Activated naive CD4-positive, alpha-beta T cell treated with anti-CD3 and anti-CD28 coated beads, Interleukin-2, amount 50 U/mL, for 72 hours (primary cell): ENCODE measurements around the gene OLFM1. TPM values are rescaled to one million over a fixed set of nuclear protein-coding genes. Genes with fewer than 3 reads are reported as not detected.
"Not testable (repeated sequence)": the region's sequence is repeated elsewhere in the genome, so short reads cannot be mapped to it uniquely, and the experiment has no call there.

Experiments
- ATAC-seq, 2 donors: fragments of 150-1000 bp; cut with Tn5 transposase; 2 replicates each; pipeline ENCODE4 v1.10.0; 2021; ENCODE audit warnings: mild to moderate bottlenecking in 2 of 2, moderate library complexity in 2 of 2
- DNase-seq, 2 donors: peaks; one replicate each; pipeline ENCODE4 v3.0.0; 2021 to 2022; ENCODE audit warnings: low spot score in 2 of 2
- H3K27ac Mint-ChIP-seq, 2 donors: one replicate each; pipeline ENCODE4 v1.8.0; 2022; ENCODE audit warnings: mild to moderate bottlenecking in 2 of 2, mixed read lengths in 2 of 2
- H3K36me3 Mint-ChIP-seq, 2 donors: one replicate each; pipeline ENCODE4 v1.8.0; 2022; ENCODE audit warnings: mixed read lengths in 2 of 2
- H3K9me3 Mint-ChIP-seq, 2 donors: one replicate each; pipeline ENCODE4 v1.8.0; 2022; ENCODE audit warnings: mixed read lengths in 2 of 2
- total RNA-seq, 2 donors: library from RNA; stranded (reverse); gene quantifications; one replicate each; pipeline ENCODE4 v1.2.3, GENCODE V29; 2022

OLFM1 gene
- total RNA-seq, 2 donors from 2014 or later = not detected

- Mint-ChIP-seq H3K9me3 (no peaks in the 10 kb centered on the region), H3K36me3 (no peaks in the 10 kb centered on the region), H3K27ac (no peak overlapping the region)
- ATAC-seq (no peak), DNase-seq (no peak)
Observed at GRCh38 chr9:135106551-135107270, 19.2 kb downstream of the OLFM1 start.

- Mint-ChIP-seq H3K36me3 (no peaks in the 10 kb centered on the region), H3K27ac (no peak overlapping the region), H3K9me3 (no peaks in the 10 kb centered on the region)
- DNase-seq = no peak
- ATAC-seq = no peak
Observed at GRCh38 chr9:135107581-135108235, 20.2 kb downstream of the OLFM1 start.

GRCh38 chr9:135108831-135109510 lies 21.5 kb downstream of the OLFM1 start:
- no peaks in the 10 kb centered on the region for H3K9me3 Mint-ChIP-seq
- no peak for ATAC-seq
- no peaks in the 10 kb centered on the region for H3K36me3 Mint-ChIP-seq
- DNase-seq = no peak
- H3K27ac Mint-ChIP-seq = no peak overlapping the region

GRCh38 chr9:135109650-135110049 lies 22.2 kb downstream of the OLFM1 start:
- Mint-ChIP-seq H3K36me3 (no peaks in the 10 kb centered on the region), H3K27ac (no peak overlapping the region), H3K9me3 (no peaks in the 10 kb centered on the region)
- ATAC-seq = no peak
- no peak for DNase-seq

GRCh38 chr9:135110416-135110815 lies 22.9 kb downstream of the OLFM1 start:
- Mint-ChIP-seq H3K36me3 (no peaks in the 10 kb centered on the region), H3K9me3 (no peaks in the 10 kb centered on the region), H3K27ac (no peak overlapping the region)
- no peak for DNase-seq
- no peak for ATAC-seq

GRCh38 chr9:135111600-135111999 lies 24.1 kb downstream of the OLFM1 start:
- H3K9me3 Mint-ChIP-seq, DNase-seq, H3K27ac Mint-ChIP-seq, H3K36me3 Mint-ChIP-seq, ATAC-seq: not testable (repeated sequence)

GRCh38 chr9:135116371-135116770 lies 28.9 kb downstream of the OLFM1 start:
- no peak for ATAC-seq
- DNase-seq = no peak
- H3K36me3 Mint-ChIP-seq = no peaks in the 10 kb centered on the region
- peaks cover 0 to 5% of the 10 kb centered on the region in 2 donors for H3K9me3 Mint-ChIP-seq
- H3K27ac Mint-ChIP-seq = no peak overlapping the region

- H3K36me3 Mint-ChIP-seq = no peaks in the 10 kb centered on the region
- DNase-seq (no peak), ATAC-seq (no peak)
- H3K27ac Mint-ChIP-seq = no peak overlapping the region
- peaks cover 0 to 5% of the 10 kb centered on the region in 2 donors for H3K9me3 Mint-ChIP-seq
Observed at GRCh38 chr9:135116881-135117280, 29.4 kb downstream of the OLFM1 start.

- Mint-ChIP-seq H3K36me3 (no peaks in the 10 kb centered on the region), H3K9me3 (peaks cover 0 to 5% of the 10 kb centered on the region in 2 donors), H3K27ac (no peak overlapping the region)
- DNase-seq (no peak), ATAC-seq (no peak)
Observed at GRCh38 chr9:135117281-135117680, 29.8 kb downstream of the OLFM1 start.

GRCh38 chr9:135119496-135120064 lies 32.1 kb downstream of the OLFM1 start:
- Mint-ChIP-seq H3K36me3 (no peaks in the 10 kb centered on the region), H3K27ac (no peak overlapping the region), H3K9me3 (peaks cover 0 to 5% of the 10 kb centered on the region in 2 donors)
- no peak for ATAC-seq
- DNase-seq = no peak

- H3K36me3 Mint-ChIP-seq = no peaks in the 10 kb centered on the region
- peaks cover 0 to 5% of the 10 kb centered on the region in 2 donors for H3K9me3 Mint-ChIP-seq
- ATAC-seq (no peak), DNase-seq (no peak)
- H3K27ac Mint-ChIP-seq = no peak overlapping the region
Observed at GRCh38 chr9:135120249-135120648, 32.8 kb downstream of the OLFM1 start.

- DNase-seq = no peak
- peaks cover 0 to 5% of the 10 kb centered on the region in 2 donors for H3K9me3 Mint-ChIP-seq
- no peaks in the 10 kb centered on the region for H3K36me3 Mint-ChIP-seq
- ATAC-seq = no peak
- no peak overlapping the region for H3K27ac Mint-ChIP-seq
Observed at GRCh38 chr9:135122316-135122715, 34.8 kb downstream of the OLFM1 start.

- no peak for ATAC-seq
- no peak for DNase-seq
- H3K27ac Mint-ChIP-seq = no peak overlapping the region
- H3K9me3 Mint-ChIP-seq = peaks cover 0 to 5% of the 10 kb centered on the region in 2 donors
- H3K36me3 Mint-ChIP-seq = no peaks in the 10 kb centered on the region
Observed at GRCh38 chr9:135123126-135123772, 35.8 kb downstream of the OLFM1 start.

GRCh38 chr9:135123773-135124134 lies 36.3 kb downstream of the OLFM1 start:
- ATAC-seq (no peak), DNase-seq (no peak)
- no peak overlapping the region for H3K27ac Mint-ChIP-seq
- H3K9me3 Mint-ChIP-seq = peaks cover 0 to 2% of the 10 kb centered on the region in 2 donors
- no peaks in the 10 kb centered on the region for H3K36me3 Mint-ChIP-seq

- ATAC-seq = no peak
- Mint-ChIP-seq H3K27ac (no peak overlapping the region), H3K36me3 (peaks cover 4 to 5% of the 10 kb centered on the region in 2 donors), H3K9me3 (peaks cover 0 to 3% of the 10 kb centered on the region in 2 donors)
- DNase-seq = no peak
Observed at GRCh38 chr9:135126451-135127187, 39.2 kb downstream of the OLFM1 start.
